ENCODE data around the gene POLE3. TPM values are rescaled to one million over a fixed set of nuclear protein-coding genes. Genes with fewer than 3 reads are reported as not detected.
"Not testable (repeated sequence)": the region's sequence is repeated elsewhere in the genome, so short reads cannot be mapped to it uniquely, and the experiment has no call there.

The POLE3 gene
- polyA plus RNA-seq, 1 donor from 2014 or later: 83.2 TPM

GRCh38 chr9:113375057-113376023 is 35.1 kb downstream of the POLE3 start:
- Mint-ChIP-seq H3K9me3 (no peaks in the 10 kb centered on the region), H3K27me3 (no peaks in the 10 kb centered on the region), H3K27ac (peak overlapping the region; percentile 34 to 89 (median 72)), H3K36me3 (no peaks in the 10 kb centered on the region), H3K4me1 (peaks cover 9 to 15% (median 10%) of the 10 kb centered on the region in 3 donors), H3K4me3 (peak overlapping the region; percentile 86 to 95 (median 92))

DNA sequence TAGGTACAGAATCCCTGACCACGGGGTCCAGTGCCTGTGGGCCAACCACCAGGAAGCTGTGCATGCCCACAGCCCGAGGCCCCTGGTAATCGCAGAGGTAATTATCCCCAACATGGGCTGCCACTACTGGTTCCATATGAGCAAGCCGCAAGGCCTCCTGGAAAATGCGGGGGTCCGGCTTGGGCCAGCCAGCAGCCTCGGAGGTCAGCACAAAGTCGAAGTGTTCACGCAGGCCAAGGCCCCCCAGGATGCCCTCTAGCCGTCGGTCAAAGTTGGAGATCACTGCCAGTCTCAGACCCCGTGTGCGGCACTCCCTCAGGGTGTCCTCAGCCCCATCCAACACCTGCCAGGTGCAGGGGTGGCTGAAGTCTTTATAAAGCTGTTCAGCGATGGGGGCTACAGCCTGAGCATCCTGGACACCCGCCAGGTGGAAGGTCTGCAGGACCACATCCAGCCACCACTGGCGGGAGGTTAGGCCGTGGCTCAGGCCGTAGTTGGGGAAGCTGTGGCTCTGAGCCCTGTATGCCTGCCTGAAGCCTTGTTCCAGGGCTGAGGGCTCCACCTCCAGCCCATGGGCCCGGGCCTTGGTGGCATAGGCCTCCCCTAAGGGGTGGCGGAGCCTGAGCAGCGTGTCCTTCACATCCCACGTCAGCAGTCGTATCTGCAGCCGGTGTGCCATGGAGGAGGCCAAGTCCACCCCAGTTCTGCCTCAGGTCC is 36.6 kb downstream of the POLE3 start:
- peaks cover 9 to 11% (median 10%) of the 10 kb centered on the region in 3 donors for H3K4me1 Mint-ChIP-seq
- no peaks in the 10 kb centered on the region for H3K9me3 Mint-ChIP-seq
- peak overlapping the region in 1 of 4 donors; percentile 91 for H3K4me3 Mint-ChIP-seq
- no peaks in the 10 kb centered on the region for H3K36me3 Mint-ChIP-seq
- no peaks in the 10 kb centered on the region for H3K27me3 Mint-ChIP-seq
- no peak overlapping the region for H3K27ac Mint-ChIP-seq

DNA sequence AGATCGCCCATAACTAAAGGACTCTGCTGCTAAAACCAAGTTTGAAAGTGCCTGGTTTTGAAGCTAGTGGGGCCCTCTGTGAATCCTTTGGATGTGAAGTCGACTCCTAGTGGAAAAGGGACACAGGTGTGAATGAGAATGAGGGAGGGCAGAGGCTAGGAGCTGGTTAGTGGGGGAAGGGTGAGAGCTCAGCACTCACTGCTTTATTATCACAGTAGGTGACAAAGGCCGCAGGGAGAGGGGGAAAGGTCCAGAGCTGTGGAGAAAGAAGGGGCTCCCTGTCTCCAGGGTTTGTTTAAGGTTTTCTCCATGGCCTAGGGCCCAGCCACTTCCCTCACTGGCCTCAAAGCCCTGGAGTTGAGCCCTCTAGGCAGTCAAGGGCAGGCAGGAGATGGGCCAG is 37.2 kb downstream of the POLE3 start:
- peak overlapping the region in 1 of 4 donors; percentile 32 for H3K4me3 Mint-ChIP-seq
- H3K27me3 Mint-ChIP-seq: no peaks in the 10 kb centered on the region

GRCh38 chr9:113372059-113372458 is 38.4 kb downstream of the POLE3 start:
- Mint-ChIP-seq H3K36me3 (no peaks in the 10 kb centered on the region), H3K27ac (peak overlapping the region in 1 of 3 donors; percentile 15), H3K9me3 (no peaks in the 10 kb centered on the region), H3K4me1 (peaks cover 9 to 11% (median 10%) of the 10 kb centered on the region in 3 donors), H3K27me3 (no peaks in the 10 kb centered on the region), H3K4me3 (no peak overlapping the region)

More for the DNA sequence above, 37.2 kb downstream of the POLE3 start:
- H3K4me1 Mint-ChIP-seq: peaks cover 9 to 11% (median 10%) of the 10 kb centered on the region in 3 donors
- no peaks in the 10 kb centered on the region for H3K36me3 Mint-ChIP-seq
- no peaks in the 10 kb centered on the region for H3K9me3 Mint-ChIP-seq
- H3K27ac Mint-ChIP-seq: no peak overlapping the region

- Mint-ChIP-seq H3K27me3 (no peaks in the 10 kb centered on the region), H3K4me1 (peaks cover 9 to 11% (median 9%) of the 10 kb centered on the region in 3 donors), H3K27ac (no peak overlapping the region), H3K4me3 (no peak overlapping the region), H3K36me3 (no peaks in the 10 kb centered on the region), H3K9me3 (no peaks in the 10 kb centered on the region)
Measured at GRCh38 chr9:113370806-113371325, 39.6 kb downstream of the POLE3 start.

DNA sequence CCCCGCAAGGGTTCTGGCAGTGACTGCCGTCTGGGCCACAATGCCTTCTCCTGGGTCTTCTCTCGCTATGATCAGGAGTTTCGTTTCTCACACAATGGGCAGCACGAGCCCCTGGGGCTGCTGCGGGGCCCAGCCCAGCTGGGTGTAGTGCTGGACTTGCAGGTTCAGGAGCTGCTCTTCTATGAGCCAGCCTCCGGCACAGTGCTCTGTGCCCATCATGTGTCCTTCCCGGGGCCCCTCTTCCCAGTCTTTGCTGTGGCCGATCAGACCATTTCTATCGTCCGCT is 40.7 kb downstream of the POLE3 start:
- H3K27me3 Mint-ChIP-seq: no peaks in the 10 kb centered on the region

GRCh38 chr9:113368982-113369854 is 41.3 kb downstream of the POLE3 start:
- H3K27ac Mint-ChIP-seq: no peak overlapping the region
- H3K9me3 Mint-ChIP-seq: no peaks in the 10 kb centered on the region
- H3K4me3 Mint-ChIP-seq: no peak overlapping the region
- H3K27me3 Mint-ChIP-seq: no peaks in the 10 kb centered on the region
- H3K4me1 Mint-ChIP-seq: peaks cover 0 to 4% (median under 1%) of the 10 kb centered on the region in 3 donors
- H3K36me3 Mint-ChIP-seq: no peaks in the 10 kb centered on the region

More for the DNA sequence above, 40.7 kb downstream of the POLE3 start:
- Mint-ChIP-seq H3K4me1 (peaks cover 0 to 5% (median 4%) of the 10 kb centered on the region in 3 donors), H3K4me3 (no peak overlapping the region), H3K9me3 (no peaks in the 10 kb centered on the region), H3K36me3 (no peaks in the 10 kb centered on the region), H3K27ac (no peak overlapping the region)

- Mint-ChIP-seq H3K27ac (no peak overlapping the region), H3K9me3 (no peaks in the 10 kb centered on the region), H3K4me3 (no peak overlapping the region), H3K27me3 (no peaks in the 10 kb centered on the region), H3K36me3 (no peaks in the 10 kb centered on the region), H3K4me1 (peaks cover 0 to 4% (median 0%) of the 10 kb centered on the region in 3 donors)
Measured at GRCh38 chr9:113368348-113368981, 42.0 kb downstream of the POLE3 start.

DNA sequence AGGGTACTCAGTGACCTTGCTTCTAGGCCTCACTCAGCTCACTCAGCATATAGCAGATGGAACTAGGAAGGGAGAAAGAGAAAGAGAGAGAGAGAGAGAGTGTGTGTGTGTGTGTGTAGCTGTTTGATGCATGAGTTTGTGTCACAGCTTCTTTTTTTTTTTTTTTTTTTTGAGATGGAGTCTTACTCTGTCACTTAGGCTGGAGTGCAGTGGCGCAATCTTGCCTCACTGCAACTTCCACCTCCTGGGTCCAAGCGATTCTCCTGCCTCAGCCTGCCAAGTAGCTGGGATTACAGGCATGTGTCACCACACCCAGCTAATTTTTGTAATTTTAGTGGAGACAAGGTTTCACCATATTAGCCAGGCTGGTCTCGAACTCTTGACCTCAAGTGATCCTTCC is 44.8 kb downstream of the POLE3 start:
- peak overlapping the region in 1 of 3 donors; percentile 4 for H3K27ac Mint-ChIP-seq
- not testable (repeated sequence) for H3K27me3 Mint-ChIP-seq, H3K9me3 Mint-ChIP-seq, H3K36me3 Mint-ChIP-seq, H3K4me1 Mint-ChIP-seq, H3K4me3 Mint-ChIP-seq

DNA sequence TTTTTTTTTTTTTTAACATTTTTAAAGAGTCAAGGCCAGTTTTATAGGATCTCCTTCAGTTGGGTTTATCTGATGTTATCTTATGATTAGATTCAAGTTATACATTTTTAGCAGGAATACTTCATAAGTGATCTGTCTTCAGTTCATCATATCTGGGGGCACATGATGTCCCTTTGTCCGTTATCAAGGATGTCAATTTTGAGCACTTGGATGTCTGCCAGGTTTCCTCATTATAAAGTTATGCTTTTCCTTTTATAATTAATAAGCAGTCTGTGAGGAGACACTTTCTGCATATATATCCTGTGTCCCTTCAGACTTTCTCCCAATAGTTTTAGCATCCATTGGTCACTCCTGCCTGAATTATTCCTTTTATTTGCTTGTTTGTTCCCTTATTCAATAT is 45.5 kb downstream of the POLE3 start:
- no peak overlapping the region for H3K4me3 Mint-ChIP-seq
- H3K27me3 Mint-ChIP-seq: no peaks in the 10 kb centered on the region
- peaks cover 3% of the 10 kb centered on the region for H3K36me3 Mint-ChIP-seq
- no peaks in the 10 kb centered on the region for H3K9me3 Mint-ChIP-seq
- H3K27ac Mint-ChIP-seq: no peak overlapping the region
- no peaks in the 10 kb centered on the region for H3K4me1 Mint-ChIP-seq

DNA sequence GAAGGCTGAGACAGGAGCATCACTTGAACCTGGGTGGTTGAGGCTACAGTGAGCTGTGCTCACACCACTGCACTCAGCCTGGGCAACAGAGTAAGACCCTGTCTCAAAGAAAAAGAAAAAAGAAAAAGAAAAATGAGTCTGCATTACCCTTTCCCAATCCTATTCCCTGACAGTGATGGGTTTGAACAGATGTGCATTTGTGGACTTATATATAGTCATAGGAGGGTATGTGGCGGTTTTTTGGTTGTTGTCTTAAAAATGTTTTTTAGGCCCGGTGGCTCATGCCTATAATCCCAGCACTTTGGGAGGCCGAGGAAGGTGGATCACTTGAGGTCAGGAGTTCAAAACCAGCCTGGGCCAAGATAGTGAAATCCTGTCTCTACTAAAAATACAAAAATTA is 47.1 kb downstream of the POLE3 start:
- no peaks in the 10 kb centered on the region for H3K9me3 Mint-ChIP-seq
- no peak overlapping the region for H3K27ac Mint-ChIP-seq
- peaks cover 5% of the 10 kb centered on the region for H3K36me3 Mint-ChIP-seq
- H3K27me3 Mint-ChIP-seq: no peaks in the 10 kb centered on the region
- no peak overlapping the region for H3K4me3 Mint-ChIP-seq
- no peaks in the 10 kb centered on the region for H3K4me1 Mint-ChIP-seq

DNA sequence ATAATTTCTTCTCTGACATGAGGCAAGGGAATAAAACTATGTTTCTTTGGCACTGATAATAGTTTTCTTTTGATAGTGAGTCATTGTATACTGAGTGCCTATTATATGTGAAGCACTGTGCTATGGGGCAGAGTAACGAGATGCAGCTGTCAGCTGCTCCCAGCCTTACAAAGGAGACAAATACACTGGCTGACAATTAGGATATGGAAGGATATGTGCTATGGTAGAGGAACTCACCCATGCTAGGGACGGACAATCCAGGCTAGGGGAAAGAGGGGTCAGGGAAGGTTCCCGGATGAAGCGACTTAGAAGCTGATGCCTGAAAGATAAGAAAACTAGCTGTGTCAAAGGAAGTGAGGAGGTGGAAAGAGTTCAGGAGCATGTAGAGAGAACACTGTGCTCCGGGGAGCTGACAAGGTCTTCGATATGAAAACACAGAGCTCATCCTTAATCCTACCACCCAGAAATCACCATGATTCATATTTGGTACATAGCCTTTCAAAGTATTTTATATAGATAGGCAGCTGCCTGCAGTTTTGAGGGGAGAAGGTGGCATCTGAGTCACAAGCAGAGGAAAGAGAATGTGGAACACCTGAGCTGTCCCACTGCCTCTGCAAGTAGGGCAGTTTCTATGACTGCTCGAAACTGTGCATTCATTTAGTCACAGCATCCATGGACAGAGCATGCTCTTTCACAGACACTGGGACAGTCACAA is 49.0 kb downstream of the POLE3 start:
- Mint-ChIP-seq H3K27ac (no peak overlapping the region), H3K4me1 (no peaks in the 10 kb centered on the region), H3K36me3 (peaks cover 5% of the 10 kb centered on the region), H3K4me3 (no peak overlapping the region), H3K27me3 (no peaks in the 10 kb centered on the region), H3K9me3 (no peaks in the 10 kb centered on the region)

GRCh38 chr9:113360242-113360842 is 50.1 kb downstream of the POLE3 start:
- peaks cover 5% of the 10 kb centered on the region for H3K36me3 Mint-ChIP-seq
- H3K4me3 Mint-ChIP-seq: no peak overlapping the region
- no peaks in the 10 kb centered on the region for H3K9me3 Mint-ChIP-seq
- peak overlapping the region in 1 of 3 donors; percentile 40 for H3K27ac Mint-ChIP-seq
- H3K27me3 Mint-ChIP-seq: no peaks in the 10 kb centered on the region
- H3K4me1 Mint-ChIP-seq: no peaks in the 10 kb centered on the region

Measured in IgD-negative memory B cell (primary cell).